Fibroblast of upper back skin (primary cell): ENCODE data around the gene HCN1.
A peak's percentile ranks its signal among the peaks of the same experiment; 100 is the strongest.
"Not testable (repeated sequence)": the region's sequence is repeated elsewhere in the genome, so short reads cannot be mapped to it uniquely, and the experiment has no call there.

Experiments
- DNase-seq: peaks from one replicate; pipeline ENCODE4 v3.0.0-alpha.2; 2013

Gene HCN1

GRCh38 chr5:45609661-45610060 is 86.5 kb downstream of the HCN1 start:
- DNase-seq: no peak

GRCh38 chr5:45604092-45604491 is 92.1 kb downstream of the HCN1 start:
- no peak for DNase-seq

- no peak for DNase-seq
These were observed 94.8 kb downstream of the HCN1 start for GRCh38 chr5:45601424-45601823.

- DNase-seq: no peak
These were observed 99.9 kb downstream of the HCN1 start for GRCh38 chr5:45596320-45596719.

GRCh38 chr5:45586001-45586400 is 110.2 kb downstream of the HCN1 start:
- DNase-seq: not testable (repeated sequence)

GRCh38 chr5:45578270-45578669 is 117.9 kb downstream of the HCN1 start:
- no peak for DNase-seq

GRCh38 chr5:45568813-45569212 is 127.4 kb downstream of the HCN1 start:
- no peak for DNase-seq

- DNase-seq: no peak
These were observed 153.8 kb downstream of the HCN1 start for GRCh38 chr5:45542421-45542820.

GRCh38 chr5:45533663-45534062 is 162.5 kb downstream of the HCN1 start:
- DNase-seq: no peak

GRCh38 chr5:45532826-45533624 is 163.2 kb downstream of the HCN1 start:
- no peak for DNase-seq

- DNase-seq: peak; percentile 0
These were observed 175.1 kb downstream of the HCN1 start for GRCh38 chr5:45521067-45521466.

- no peak for DNase-seq
These were observed 183.7 kb downstream of the HCN1 start for GRCh38 chr5:45512521-45512920.

GRCh38 chr5:45509371-45509770 is 186.8 kb downstream of the HCN1 start:
- no peak for DNase-seq

- no peak for DNase-seq
These were observed 188.0 kb downstream of the HCN1 start for GRCh38 chr5:45508135-45508534.

- no peak for DNase-seq
These were observed 189.0 kb downstream of the HCN1 start for GRCh38 chr5:45507178-45507577.

- DNase-seq: not testable (repeated sequence)
These were observed 197.2 kb downstream of the HCN1 start for GRCh38 chr5:45499006-45499405.

GRCh38 chr5:45491368-45491767 is 204.8 kb downstream of the HCN1 start:
- no peak for DNase-seq

- no peak for DNase-seq
These were observed 211.4 kb downstream of the HCN1 start for GRCh38 chr5:45484781-45485180.

GRCh38 chr5:45454114-45454513 is 242.1 kb downstream of the HCN1 start:
- no peak for DNase-seq

- not testable (repeated sequence) for DNase-seq
These were observed 251.3 kb downstream of the HCN1 start for GRCh38 chr5:45444856-45445255.

- DNase-seq: no peak
These were observed 255.7 kb downstream of the HCN1 start for GRCh38 chr5:45440466-45440865.

- no peak for DNase-seq
These were observed 258.4 kb downstream of the HCN1 start for GRCh38 chr5:45437752-45438151.

- DNase-seq: no peak
These were observed 278.7 kb downstream of the HCN1 start for GRCh38 chr5:45417285-45417998.
